HG02885 (cell line): ENCODE results near the gene CBR1.
"Not testable (repeated sequence)": the region's sequence is repeated elsewhere in the genome, so short reads cannot be mapped to it uniquely, and the experiment has no call there.

Experiments
- ATAC-seq: cut with Tn5 transposase; IDR thresholded peaks from one replicate; pipeline ENCODE4 v1.9.1; 2021; ENCODE audit warnings: mild to moderate bottlenecking; ENCODE audit not compliant: unreplicated experiment, poor library complexity

The CBR1 gene

DNA sequence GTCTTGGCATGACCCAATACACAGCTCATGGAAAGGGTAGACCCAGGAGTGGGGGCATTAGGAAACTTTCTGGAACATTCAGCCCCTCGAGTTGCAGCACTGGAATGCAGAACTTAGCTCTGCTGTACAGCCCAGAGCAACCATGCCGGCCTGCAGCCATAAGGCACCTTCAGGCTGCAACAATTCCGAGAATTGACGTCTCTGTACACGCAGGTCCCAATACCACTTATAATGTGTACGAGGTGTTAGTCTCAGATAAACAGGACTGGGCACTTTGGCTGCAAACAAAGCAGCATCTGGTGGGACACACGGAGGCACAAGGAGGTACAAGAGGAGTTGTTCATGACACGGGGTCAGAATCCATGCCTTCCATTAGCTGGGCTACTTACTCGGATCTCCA is 7.9 kb downstream of the CBR1 start:
- no peak for ATAC-seq

- ATAC-seq = no peak
These were observed 9.3 kb downstream of the CBR1 start for GRCh38 chr21:36079010-36079649.

DNA sequence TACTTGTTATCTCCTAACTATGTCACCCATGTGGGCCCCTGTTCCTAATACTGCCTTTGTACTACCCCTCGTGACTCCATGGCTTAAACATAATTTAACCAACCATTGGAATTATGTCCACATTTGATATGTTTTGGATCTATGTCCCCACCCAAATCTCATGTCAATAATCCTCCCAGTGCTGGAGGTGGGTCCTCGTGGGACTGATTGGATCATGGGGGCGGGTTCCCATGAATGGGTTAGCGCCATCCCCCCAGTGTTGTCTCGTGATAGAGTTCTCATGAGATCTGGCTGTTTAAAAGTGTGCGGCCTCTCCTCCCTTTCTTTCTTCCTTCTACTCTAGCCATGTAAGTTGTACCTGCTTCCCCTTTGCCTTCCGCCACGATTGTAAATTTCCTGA is 9.8 kb downstream of the CBR1 start:
- ATAC-seq = no peak

- ATAC-seq = no peak
These were observed 10.6 kb downstream of the CBR1 start for GRCh38 chr21:36080386-36080785.

GRCh38 chr21:36082237-36082664 is 12.4 kb downstream of the CBR1 start:
- ATAC-seq = no peak

DNA sequence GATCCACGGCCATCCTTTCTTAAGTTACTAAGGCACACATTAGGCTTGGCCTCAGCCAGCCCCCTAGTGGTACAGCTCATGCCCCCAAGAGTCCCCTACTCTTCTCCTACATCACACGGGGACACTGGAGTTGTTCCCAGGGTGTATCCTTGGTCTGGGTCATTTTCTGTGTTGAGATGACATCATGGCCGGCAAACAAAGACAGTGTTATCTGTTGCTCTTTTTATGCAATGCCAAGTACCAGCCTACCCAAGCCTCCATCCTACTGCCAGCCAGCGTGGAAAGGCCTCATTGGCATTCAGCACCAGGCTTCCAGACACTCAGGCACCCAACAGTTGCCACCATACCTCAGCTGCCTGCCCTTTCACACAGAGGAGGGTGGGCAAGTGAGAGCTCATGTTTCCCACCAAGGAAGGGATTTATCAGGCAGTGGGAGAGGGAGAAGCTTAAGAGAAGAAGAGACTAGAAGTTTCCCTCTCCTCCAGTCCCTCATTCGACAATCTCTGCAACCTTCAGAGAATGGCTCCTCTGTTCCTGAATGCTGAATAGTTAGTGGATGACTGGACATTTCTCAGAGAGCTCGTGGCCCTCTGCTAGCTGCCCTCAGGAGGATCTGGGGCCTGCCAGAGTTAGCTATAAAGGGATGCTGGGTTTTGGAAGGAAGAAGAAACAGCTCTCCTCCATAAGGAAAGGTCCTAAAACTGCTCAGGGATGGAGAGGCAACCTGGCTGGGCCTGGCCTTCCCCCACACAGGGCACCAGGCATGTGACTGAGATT is 17.7 kb downstream of the CBR1 start:
- ATAC-seq = no peak

DNA sequence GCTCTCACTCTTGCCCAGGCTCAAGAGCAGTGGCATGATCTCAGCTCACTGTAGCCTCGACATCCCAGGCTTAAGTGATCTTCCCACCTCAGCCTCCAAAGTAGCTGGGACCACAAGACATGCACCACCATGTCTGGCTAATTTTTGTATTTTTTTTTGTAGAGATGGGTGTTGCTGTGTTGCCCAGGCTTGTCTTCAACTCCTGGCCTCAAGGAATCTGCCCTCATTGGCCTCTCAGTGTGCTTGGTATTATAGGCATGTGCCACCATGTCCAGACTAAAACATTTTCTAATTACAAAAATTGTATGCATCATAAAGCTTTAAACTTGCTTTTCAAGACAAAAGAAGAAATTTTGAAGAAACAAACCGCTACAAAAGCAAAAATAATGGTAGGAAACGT is 20.1 kb downstream of the CBR1 start:
- ATAC-seq = no peak

GRCh38 chr21:36092681-36093080 is 22.9 kb downstream of the CBR1 start:
- no peak for ATAC-seq

GRCh38 chr21:36093512-36093911 is 23.7 kb downstream of the CBR1 start:
- no peak for ATAC-seq

DNA sequence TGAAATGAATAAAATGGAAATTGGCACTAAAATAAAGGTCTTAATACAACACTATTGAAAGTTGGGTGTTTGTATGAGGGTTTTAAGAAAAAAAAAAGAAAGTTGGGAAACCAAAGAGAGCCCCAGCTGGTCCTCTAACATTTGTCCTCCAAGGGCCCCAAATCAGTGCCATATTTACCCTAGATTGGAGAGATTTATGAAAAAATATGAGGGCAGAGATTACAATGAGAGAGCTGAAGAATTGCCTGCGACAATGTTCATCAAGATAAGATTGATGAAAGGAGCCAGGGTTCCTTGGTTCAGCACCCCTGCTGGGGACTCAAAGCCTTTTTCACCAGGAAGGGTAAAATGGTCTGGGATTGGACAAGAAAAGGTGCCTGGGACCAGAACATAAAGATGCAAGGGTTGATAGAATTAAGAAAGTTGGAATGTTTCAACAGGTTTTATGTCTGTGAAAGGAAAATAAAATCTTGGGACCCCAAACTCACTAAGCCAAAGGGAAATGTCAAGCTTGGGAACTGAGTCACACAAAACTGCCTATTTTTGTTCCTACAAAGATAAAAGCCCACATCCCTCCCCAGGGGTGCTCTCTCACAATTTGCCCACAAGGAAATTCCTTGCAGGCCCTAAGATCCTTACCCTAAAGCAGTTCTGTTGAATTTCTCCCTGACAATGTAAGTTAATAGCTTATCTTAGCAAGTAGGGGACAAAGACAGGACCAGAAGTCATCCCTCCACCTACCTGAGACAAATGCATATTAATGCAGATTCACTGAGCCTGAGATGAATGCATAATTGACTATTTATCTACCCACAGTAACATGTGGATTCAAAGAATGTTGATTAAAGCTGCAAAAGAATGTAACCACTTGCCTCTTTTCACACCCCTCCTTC is 26.8 kb downstream of the CBR1 start:
- ATAC-seq = no peak

GRCh38 chr21:36097427-36098181 is 27.8 kb downstream of the CBR1 start:
- peak; percentile 55 for ATAC-seq

GRCh38 chr21:36098182-36098532 is 28.3 kb downstream of the CBR1 start:
- ATAC-seq = no peak

DNA sequence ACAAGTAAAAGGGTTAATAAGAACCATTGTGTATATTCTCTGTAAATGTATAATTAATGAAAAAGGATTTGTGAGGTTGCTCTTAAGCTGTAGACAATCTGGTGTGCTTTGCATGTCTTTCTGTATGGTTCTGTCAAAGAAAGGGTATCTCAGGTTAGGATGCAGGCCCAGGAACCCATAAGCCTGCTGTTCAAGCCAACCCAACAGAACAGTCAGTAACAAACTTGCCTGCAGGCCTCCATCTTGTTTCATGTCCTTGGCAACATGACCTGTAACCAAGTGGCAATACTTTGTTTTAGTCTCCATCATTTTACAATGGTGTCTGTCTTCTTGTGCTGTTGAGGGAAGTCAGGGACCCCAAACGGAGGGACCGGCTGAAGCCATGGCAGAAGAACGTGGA is 29.2 kb downstream of the CBR1 start:
- ATAC-seq = no peak

DNA sequence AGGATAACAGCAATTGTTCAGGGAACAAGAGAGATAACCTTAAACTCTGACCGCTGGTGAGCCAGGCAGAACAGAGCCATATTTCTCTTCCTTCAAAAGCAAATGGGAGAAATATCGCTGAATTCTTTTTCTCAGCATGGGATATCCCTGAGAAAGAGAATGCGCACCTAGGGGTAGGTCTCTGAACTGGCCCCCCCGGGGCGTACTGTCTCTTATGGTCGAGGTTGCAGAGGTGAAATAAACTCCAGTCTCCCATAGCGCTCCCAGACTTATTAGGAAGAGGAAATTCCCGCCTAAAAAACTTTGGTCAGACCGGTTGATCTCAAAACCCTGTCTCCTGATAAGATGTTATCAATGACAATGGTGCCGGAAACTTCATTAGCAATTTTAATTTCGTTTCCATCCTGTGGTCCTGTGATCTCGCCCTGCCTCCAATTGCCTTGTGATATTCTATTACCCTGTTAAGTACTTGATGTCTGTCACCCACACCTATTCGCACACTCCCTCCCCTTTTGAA is 29.9 kb downstream of the CBR1 start:
- not testable (repeated sequence) for ATAC-seq

DNA sequence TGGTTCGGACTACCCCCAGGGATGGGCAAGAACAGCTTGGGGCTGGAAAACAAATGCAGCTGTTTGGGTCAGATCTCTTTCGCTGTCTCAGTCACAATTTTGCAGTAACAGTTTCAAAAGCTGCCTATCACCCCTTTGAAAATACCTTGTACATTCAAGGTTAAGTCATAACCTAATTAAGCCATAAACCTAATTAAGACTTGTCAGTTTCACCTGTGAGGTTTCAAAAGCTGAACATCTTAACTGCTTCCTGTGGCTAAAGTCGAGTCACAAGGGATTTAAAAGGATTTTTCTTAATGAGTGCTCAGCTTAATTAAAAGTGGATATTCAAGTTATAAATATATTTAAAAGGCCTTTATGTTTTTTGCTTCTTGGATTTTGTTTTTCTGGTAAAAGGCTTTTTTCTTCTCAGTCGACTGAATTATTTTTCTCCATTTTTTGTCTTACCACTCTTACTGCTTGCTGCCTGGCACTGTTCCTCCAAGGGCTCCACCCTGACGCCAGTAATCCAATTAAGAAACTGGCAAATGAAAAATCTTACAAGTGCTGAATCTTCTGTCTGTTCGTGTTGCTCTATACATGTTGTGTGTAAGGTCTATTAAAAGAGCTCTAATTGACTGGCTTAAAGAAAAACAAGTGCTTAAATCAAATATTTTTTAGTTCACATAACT is 31.3 kb downstream of the CBR1 start:
- ATAC-seq = no peak

- ATAC-seq = no peak
These were observed 33.6 kb downstream of the CBR1 start for GRCh38 chr21:36103434-36103833.

DNA sequence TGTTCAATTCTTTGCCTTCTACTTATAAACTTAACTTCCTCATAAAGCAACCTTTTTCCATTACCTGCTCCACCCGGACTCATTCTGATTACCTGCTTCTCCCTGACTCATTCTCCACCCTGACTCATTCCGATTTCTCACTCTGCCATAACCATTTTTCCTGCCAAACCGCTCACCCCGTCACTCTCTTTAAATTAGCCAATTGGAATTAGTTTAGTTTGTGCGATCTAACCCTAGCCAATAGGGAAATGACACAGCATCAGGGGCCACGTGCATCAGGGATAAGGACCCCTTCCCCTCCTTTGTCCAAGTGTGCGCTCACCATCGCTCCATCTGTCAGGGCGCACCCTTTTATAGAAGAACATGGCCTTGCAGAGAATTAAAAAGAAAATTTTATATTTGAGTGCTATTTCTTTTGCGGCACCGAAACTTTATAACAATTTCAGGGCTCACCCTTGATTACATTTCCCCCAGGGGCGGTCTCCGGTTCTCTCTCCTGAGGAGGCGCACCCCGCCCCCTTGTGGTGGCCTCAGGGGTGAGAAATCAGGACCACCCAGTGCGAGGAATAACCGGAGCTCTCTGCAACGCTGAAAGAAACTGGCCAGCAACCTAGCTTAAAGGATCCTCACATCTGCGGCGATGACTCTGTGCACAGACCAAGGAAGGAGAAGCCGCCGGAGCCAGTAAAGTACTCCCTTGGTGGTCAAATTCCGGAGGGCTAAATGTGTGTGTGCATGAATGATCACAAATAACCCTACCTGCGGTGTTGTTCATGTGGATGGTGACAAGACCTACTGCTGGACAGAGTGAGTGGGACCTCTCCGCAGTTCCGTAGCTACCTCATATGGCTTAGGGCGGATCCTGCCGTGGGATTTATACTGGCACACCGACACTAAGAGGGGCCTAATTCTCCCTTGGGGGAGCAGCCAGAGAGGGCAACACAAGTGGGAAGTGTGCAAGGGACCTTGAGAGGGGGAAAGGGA is 34.8 kb downstream of the CBR1 start:
- no peak for ATAC-seq

DNA sequence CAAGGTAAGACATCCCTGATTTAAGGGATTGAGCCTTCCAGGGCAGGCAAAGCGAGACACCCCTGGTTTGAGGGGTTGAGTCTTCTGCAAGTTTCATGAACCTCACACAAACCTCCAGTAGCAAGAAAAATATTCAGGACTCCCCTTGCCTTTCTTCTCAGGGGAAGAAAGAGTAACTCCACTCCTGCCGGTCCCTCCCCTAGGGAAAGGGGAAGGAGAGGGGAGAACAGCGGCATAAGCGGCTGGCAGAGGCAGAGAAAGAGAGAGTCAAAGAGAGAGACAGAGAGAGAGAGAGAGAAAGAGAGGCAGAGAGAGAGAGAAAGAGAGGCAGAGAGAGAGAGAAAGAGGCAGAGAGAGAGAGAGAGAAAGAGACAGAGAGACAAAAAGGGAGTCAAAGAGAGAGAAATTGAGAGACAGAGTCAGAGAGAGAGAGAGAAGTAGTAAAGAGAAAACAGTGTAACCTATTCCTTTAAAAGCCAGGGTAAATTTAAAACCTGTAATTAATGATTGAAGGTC is 35.6 kb downstream of the CBR1 start:
- no peak for ATAC-seq
